Peyer's patch (tissue), 4 donors: ENCODE results near the gene AGBL5. TPM values are rescaled to one million over a fixed set of nuclear protein-coding genes. Genes with fewer than 3 reads are reported as not detected.

Experiments
- DNase-seq, 3 donors: peaks; one replicate each; pipeline ENCODE4 v3.0.0-alpha.2; 2017 to 2019
- H3K27ac ChIP-seq, 4 donors: fragments of 200-600 bp; sonication (generic); one replicate each; pipeline ENCODE4 v1.5.1; 2016 to 2019
- H3K27me3 ChIP-seq, 2 donors: fragments of 200-600 bp; sonication (generic); one replicate each; pipeline ENCODE4 v1.5.1; 2019
- H3K36me3 ChIP-seq, 3 donors: fragments of 200-600 bp; sonication (generic); one replicate each; pipeline ENCODE4 v1.5.1; 2016 to 2019
- H3K4me1 ChIP-seq, 4 donors: fragments of 200-600 bp; sonication (generic); one replicate each; pipeline ENCODE4 v1.5.1; 2016 to 2019
- H3K4me3 ChIP-seq, 4 donors: fragments of 200-600 bp; sonication (generic); 1 replicate in 3 of 4; 2 replicates in 1 of 4; pipeline ENCODE4 v1.5.1; 2016 to 2019; ENCODE audit warnings: mild to moderate bottlenecking in 1 of 4
- H3K9me3 ChIP-seq, 4 donors: fragments of 200-600 bp; sonication (generic); one replicate each; pipeline ENCODE4 v1.5.1; 2016 to 2019; ENCODE audit warnings: mild to moderate bottlenecking in 1 of 4
- CTCF ChIP-seq, 6 experiments: fragments of 450-650 bp in 4 of 6; fragments of 200-600 bp in 2 of 6; sonication (generic) in 1 of 6; IDR thresholded peaks; one replicate each; pipeline ENCODE4 v1.5.1; 2017 to 2019; ENCODE audit warnings: antibody characterized with exemption in 6 of 6, mild to moderate bottlenecking in 3 of 6, moderate library complexity in 1 of 6
- POLR2A ChIP-seq, 2 donors: fragments of 450-650 bp; IDR thresholded peaks; one replicate each; pipeline ENCODE4 v1.5.1; 2017; ENCODE audit warnings: antibody characterized with exemption in 2 of 2, mild to moderate bottlenecking in 2 of 2, moderate library complexity in 2 of 2
- total RNA-seq, 4 donors: library from RNA; depleted of rRNA; stranded (reverse); fragments of >200 nt; gene quantifications; one replicate each; pipeline ENCODE4 v1.1.0, GENCODE V29; 2016

AGBL5 gene
- total RNA-seq, 4 donors from 2014 or later, result 7.5 to 18.2 (median 12.3) TPM

DNA sequence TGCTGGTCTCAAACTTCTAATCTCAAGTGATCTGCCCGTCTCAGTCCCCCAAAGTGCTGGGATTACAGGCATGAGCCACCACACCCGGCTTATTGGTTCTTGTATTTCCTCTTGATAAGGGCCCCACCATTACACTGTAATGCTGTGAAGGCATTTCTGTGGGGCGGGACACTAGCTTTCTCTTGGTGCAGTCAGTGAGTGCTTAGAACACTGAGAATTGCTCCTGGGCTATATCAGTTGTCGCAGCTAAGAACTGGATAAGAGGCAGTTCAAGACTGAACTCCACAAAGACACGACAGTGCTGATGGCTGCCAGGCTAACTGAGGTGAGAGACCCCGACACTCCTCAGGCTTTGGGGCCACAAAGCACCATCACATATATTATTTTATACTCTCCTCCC is 37.2 kb downstream of the AGBL5 start:
- Histone ChIP-seq H3K36me3 (no peaks in the 10 kb centered on the region), H3K27ac (peak overlapping the region in 3 of 4 donors; percentile 6 to 96 (median 81)), H3K4me1 (peaks cover 0 to 36% (median 10%) of the 10 kb centered on the region in 4 donors), H3K4me3 (peak overlapping the region in 3 of 4 donors; percentile 2 to 88 (median 65)), H3K27me3 (no peaks in the 10 kb centered on the region), H3K9me3 (no peaks in the 10 kb centered on the region)
- DNase-seq, result no peak
- TF ChIP-seq CTCF (IDR thresholded peaks at IDR 0.05), result no peak
- TF ChIP-seq POLR2A (IDR thresholded peaks at IDR 0.05), result peak; percentile 28 to 35

DNA sequence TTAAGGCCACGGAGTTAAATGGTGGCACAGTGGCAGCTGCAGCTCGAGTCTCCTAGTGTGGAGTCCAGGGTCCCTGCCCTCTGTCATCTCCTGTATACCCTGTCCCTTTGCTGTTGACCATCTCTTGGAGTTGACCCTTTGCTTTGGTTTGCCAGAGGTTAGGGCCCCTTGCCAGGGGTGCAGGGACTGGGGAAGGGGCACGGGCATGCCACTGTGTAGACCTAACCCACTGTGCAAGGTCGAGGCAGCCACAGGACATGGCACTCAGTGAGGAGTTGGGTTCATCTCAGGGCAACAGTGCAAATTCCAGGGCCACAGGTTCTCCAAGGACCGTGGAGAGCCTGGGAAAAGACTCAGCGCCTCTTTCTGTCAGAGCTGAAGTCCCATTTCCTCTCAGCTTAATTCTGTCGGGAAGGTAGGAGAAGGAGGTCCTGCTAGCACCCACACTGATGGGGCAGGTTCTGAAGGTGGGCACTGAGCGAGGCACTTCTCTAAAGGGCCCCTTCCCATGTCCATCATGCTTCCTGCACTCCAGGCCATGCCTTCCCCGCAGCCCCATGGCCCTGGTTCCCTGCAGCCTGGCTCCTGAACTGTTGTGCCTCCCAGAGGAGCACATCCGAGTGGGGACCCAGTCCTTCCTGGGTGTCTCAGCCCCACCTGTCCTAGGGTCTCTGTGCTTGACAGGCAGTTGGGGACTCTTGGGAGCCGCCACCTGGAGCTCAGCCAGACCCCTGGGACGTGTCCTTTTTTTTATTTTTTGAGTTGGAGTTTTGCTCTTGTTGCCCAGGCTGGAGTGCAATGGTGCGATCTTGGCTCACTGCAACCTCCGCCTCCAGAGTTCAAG is 37.9 kb downstream of the AGBL5 start:
- Histone ChIP-seq H3K36me3 (no peaks in the 10 kb centered on the region), H3K4me1 (peaks cover 0 to 35% (median 11%) of the 10 kb centered on the region in 4 donors), H3K4me3 (peak overlapping the region in 3 of 4 donors; percentile 10 to 88 (median 65)), H3K9me3 (no peaks in the 10 kb centered on the region), H3K27ac (peak overlapping the region in 3 of 4 donors; percentile 6 to 96 (median 81)), H3K27me3 (no peaks in the 10 kb centered on the region)
- TF ChIP-seq POLR2A (IDR thresholded peaks at IDR 0.05), result no peak
- no peak for TF ChIP-seq CTCF (IDR thresholded peaks at IDR 0.05)
- DNase-seq, result no peak

DNA sequence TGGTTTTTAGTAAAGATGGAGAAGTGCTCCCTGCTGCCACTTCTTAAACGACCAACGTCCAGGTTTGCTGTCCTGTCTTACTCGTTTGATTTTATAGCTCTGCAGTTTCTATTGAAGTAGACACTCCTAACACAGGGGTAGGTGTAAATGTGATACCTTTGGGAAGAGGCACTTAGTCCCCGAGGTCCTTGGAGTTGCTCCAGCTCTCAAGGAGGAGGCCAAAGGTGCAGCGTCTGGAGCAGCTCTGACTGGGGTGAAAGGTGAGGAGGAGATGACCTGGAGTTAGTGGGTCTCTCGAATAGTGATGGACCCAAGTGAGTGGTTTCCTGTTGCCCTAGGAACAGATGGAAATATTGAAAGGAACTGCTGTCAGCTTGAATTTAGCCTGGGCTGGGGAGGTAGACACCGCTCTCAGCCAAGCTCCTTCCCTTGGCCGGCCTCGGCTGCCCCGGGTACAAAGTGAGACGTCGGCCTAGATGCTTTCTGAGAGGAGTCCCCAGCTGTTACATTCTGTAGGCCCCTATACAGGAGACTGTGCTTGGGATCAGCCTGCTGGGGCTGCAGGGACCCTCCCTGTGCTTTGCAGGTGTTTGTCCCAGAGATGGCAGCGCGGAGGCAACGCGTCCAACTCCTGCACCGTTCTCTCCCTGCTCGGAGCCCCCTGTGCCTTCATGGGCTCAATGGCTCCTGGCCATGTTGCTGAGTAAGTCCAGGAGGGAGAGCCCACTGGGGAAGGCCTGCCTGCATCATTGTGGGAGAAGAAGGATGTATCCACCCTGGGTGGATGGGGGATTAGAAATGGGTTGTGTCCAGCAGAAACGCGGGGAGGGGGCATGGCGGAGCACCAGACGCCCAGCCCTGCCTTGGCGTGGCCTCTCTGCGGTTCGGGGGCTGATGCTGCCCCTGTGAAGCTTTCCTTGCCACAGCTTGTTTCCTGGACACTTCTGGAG is 40.6 kb downstream of the AGBL5 start:
- H3K36me3 ChIP-seq, result peaks cover 0 to 8% (median 0%) of the 10 kb centered on the region in 3 donors
- TF ChIP-seq POLR2A (IDR thresholded peaks at IDR 0.05) (peak in 1 of 2 donors; percentile 34), CTCF (IDR thresholded peaks at IDR 0.05) (no peak)
- peak overlapping the region in 3 of 4 donors; percentile 40 to 96 (median 86) for H3K27ac ChIP-seq
- no peaks in the 10 kb centered on the region for H3K27me3 ChIP-seq
- H3K4me3 ChIP-seq, result peak overlapping the region in 2 of 4 donors; percentile 21 to 88
- DNase-seq, result no peak
- H3K4me1 ChIP-seq, result peaks cover 4 to 41% (median 8%) of the 10 kb centered on the region in 4 donors
- H3K9me3 ChIP-seq, result no peaks in the 10 kb centered on the region

GRCh38 chr2:27092696-27093429 is 41.4 kb downstream of the AGBL5 start:
- no peaks in the 10 kb centered on the region for H3K27me3 ChIP-seq
- peak overlapping the region in 2 of 4 donors; percentile 12 to 16 for H3K4me3 ChIP-seq
- TF ChIP-seq CTCF (IDR thresholded peaks at IDR 0.05) (no peak), POLR2A (IDR thresholded peaks at IDR 0.05) (peak; percentile 49 to 58)
- peaks cover 0 to 17% (median 0%) of the 10 kb centered on the region in 3 donors for H3K36me3 ChIP-seq
- H3K4me1 ChIP-seq, result peaks cover 0 to 38% (median 8%) of the 10 kb centered on the region in 4 donors
- DNase-seq, result peak in 2 of 3 donors; percentile 91 to 95
- peak overlapping the region in 3 of 4 donors; percentile 45 to 96 (median 86) for H3K27ac ChIP-seq
- H3K9me3 ChIP-seq, result no peaks in the 10 kb centered on the region
